GM18867 (cell line): ENCODE results near the gene TNPO3.
A peak's percentile ranks its signal among the peaks of the same experiment; 100 is the strongest.
"Not testable (repeated sequence)": the region's sequence is repeated elsewhere in the genome, so short reads cannot be mapped to it uniquely, and the experiment has no call there.

Experiments used
- ATAC-seq: cut with Tn5 transposase; IDR thresholded peaks from one replicate; pipeline ENCODE4 v1.9.1; 2021; ENCODE audit warnings: mild to moderate bottlenecking, moderate library complexity; ENCODE audit not compliant: unreplicated experiment

The TNPO3 gene

DNA sequence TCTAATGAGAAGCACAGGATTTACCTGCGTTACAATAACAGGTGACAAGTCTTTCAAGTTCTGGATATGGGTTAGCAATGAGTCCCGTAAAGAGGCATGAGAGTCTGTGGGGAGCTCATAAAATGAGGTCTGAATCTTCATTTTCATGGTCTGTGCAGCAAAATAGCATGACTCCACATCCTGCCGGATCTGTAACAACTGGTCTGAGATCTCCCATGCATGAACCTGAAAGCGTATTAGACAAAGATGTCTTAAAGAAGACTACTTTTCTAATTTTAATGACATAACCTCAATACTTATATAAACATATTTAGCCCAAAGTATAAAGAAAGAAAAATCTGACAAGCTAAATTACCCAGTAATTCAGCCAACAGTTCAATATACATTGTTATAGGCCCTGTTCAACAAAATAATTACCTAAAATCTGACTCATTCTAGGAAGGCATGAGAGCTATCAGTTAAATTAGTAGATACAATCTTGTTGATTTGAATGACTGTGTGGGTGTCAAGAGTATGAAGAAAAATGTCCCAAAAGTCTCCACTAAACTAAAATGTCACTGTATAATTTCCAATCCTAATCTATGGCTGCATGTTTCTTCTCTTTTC, 36.9 kb downstream of the TNPO3 start:
- peak; percentile 66 for ATAC-seq

DNA sequence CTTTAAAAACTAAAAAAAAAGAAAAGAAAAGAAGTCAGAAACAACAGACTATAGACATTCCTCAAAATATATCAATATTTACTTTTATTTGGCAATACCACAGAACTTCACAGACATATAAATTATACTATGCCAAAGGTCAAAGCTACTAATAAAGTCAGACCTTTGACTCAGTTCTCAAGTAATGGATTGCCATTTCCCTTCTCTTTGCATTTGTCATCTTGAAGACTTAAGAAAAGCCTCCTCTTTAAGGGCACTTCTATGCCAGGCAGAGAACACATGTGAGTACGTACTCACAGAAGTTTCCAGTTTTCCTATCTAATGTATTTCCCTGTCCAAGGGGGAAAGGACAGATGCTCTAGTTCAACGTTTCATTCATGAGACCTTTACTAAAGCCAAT, 37.6 kb downstream of the TNPO3 start:
- ATAC-seq: no peak

DNA sequence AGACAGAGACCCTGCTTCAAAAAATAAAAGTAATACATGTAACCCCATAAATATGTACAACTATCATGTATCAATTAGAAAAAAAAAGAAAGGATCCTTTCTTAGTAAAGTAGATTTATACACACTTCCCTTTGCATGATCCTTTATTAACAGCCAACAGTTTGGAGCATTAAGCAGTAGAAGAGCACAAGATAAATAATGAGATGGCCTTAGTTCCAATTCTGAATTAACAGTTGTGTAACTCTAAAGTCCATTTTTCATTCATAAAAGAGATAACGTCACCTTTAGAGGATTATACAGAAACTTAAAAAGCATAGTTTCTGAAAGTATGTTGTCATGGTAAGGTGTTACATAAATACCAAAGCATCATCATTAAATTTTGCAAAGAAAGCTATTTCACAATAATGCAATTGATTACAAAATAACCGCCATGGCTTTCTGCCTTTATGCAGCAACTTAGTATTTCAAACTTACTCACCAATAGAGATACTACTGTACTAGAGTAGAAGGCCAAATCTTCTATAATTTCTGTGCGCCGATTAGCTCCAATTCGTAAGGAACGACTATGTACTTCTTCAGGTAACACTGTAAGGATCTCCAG, 40.3 kb downstream of the TNPO3 start:
- no peak for ATAC-seq

DNA sequence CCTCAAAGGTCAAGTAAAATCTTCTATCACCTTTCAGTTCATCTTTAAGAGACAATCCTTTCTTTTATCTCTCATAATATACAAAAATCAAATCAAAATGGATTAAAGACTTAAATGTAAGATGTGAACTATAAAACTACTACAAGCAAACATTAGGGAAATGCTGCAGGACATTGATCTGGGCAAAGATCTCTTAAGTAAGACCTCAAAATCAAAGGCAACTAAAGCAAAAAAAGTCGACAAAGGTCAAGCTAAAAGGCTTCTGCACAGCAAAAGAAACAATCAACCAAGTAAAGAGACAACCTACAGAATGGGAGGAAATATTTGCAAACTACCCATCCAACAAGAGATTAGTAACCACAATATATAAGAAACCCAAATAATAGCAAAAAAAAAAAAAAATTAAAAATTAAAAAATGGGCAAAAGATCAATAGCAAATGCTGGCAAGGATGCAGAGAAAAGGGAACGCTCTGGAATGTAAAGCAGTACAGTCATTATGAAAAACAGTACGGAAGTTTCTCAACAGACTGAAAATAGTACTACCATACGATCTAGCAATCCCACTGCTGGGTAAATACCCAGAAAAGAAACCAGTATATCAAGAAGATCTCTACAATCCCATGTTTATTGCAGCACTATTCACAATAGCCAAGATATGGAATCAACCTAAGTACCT, 41.7 kb downstream of the TNPO3 start:
- ATAC-seq: no peak

DNA sequence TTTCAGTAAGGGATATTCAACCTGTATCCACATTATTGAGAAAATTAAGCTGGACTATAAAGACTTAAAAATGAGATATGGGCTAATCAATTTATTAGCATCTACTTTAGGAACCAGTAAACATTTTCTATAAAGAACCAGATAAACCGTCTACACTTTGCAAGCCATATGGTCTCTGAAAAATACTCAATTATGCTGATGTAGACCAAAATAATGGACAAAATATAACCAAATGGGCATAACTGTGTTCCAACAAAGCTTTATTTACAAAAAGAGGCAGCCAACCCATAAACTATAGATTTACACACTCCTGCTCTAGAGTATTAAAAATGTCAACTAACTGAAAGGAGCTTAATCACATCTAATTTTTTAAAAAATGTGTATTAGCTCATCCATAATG, 42.3 kb downstream of the TNPO3 start:
- no peak for ATAC-seq

DNA sequence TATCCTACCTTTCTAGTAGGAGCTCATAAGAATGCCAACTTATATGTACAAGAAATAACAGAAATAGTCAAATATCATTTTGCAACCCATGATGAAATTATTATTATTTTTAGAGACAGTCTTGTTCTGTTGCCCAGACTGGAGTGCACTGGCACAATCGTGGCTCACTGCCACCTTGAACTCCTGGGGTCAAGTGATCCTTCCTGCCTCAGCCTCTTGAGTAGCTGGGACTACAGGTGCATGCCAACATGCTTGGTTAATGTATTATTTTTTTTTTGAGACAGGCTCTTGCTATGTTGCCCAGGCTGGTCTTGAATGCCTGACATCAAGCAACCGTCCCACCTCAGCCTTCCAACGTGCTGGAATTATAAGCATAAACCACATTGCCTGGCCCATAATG, 44.8 kb downstream of the TNPO3 start:
- ATAC-seq: no peak

DNA sequence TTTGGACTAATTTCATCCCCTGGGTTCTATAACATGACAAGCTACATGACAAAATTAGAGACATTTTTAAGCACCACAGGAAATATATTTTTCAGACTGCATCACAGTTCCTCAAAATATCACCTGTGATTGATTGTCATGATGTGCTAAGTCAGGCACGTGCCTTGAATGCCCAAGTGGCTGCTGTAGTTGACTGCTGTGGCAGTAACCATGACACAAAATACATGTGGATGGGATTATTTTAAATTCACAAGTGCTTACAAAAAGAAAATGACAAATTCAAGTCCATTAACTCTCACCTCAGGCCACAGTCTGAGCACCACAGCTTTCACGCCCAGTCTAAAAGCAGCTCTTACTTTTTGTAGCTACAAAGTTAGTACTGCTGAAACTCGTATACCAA, 45.5 kb downstream of the TNPO3 start:
- peak; percentile 87 for ATAC-seq

DNA sequence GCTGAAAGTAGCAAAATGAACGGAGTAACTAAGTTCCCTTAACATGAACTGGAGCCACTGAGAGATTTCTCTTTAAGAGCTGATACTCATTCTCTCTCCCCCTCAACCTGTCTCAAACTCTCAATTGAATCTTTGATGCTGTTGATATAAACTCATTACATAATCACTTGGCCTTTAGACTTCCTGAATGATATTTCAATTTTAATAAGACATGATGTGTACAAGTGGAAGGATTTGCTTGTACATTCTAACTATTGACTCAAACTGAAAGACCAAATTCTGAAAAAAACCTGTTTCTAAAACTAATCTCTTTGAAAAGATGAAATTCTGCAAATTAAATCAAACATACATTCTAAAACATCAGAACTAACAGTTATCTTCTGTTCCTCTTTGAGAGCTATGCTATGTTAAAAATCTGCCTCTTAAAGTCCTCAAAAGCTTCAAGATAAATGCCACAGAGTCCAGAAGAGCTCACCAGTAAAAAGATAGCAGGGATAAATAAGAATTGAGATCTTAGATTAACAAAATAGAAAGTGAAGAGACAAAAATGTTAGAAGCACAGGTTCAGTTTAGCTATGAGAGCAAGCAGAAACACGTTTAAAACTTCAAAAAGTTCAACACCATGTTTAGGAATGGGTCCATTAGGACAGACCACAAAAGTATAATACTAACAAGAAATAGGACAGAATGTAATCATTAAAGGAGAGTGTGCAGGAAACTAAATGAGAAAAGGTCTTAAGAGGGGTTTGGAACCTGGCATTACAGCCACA, 46.1 kb downstream of the TNPO3 start:
- ATAC-seq: peak; percentile 23

DNA sequence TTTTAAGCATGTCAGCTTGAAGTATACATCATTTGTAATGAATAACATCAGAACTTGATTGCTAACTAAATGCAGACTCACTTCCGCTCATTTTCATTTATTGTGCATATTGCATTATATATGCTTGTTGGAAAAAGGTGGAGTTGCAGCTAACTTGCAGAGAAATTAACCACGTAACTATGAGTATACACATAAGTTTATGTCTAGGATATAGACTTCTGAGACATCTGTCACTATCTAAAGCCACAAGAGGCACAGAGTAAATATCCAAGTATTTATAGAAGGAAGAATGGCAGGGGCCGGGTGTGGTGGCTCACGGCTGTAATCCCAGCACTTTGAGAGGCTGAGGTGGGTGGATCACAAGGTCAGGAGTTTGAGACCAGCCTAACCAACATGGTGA, 47.3 kb downstream of the TNPO3 start:
- ATAC-seq: no peak

DNA sequence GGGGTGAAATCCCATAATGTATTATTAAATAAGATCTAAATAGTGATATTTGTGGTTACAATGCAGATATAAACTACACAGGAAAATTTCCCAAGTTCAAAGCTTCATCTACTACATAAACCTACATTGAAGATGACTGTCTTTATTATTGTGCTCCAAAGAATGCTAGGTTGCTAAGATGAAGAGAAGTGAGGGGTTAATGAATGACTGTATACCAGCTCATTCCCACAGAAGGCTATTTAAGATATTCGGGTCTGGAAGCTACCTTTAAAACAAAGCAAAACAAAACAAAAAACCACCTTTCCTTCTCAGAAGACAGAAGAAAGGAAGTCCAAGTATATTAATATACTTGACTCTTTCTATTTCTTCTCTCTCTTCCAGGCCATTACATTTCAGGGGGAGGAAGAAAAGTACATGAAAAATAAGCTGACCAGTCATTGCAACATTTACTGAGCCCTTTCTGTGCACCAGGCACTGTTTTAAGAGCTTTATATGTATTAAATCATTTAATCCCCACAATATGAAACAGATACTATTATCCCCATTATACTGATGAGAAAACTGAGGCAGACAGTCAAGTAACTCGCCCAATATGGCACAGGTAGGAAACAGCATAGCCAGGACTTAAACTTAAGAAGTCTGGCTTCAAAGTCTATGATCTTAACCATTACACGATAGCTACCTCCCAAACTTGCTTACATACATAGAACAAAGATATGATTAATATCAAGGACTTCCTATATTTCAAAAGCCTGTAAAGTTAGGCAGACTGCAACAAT, 48.1 kb downstream of the TNPO3 start:
- no peak for ATAC-seq

DNA sequence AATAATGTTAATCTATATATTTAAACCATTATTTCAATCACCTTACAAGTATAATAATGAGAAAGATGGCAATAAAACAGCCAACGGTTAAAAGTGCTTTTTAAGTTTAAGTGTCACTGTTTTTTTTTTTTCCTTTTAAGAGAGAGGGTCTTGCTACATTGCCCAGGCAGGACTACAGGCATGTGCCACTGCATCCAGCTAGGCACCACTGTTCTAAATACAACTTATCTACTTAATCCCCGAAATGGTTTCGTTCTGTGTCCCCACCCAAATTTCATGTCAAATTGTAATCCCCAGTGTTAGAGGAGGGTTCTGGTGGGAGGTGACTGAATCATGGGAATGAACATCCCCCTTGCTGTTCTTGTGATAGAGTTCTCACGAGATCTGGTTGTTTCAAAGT, 49.7 kb downstream of the TNPO3 start:
- no peak for ATAC-seq

DNA sequence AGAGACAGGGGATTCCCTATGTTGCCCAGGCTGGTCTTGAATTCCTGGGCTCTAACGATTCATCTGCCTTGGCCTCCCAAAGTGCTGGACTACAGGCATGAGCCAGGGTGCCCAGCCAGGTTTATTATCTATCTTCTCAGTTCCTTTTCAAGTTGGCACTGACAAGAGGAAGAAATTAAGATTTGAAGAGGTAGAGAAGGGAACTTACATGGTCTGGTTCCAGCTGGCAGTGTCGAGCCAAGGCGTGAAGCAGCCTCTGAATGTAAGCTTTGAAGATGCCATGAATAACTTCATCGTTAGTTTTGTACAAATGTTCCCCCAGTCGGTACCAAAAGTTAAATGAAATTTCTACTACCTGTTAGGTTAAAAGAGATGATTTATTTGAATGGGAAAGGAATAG, 57.7 kb downstream of the TNPO3 start:
- no peak for ATAC-seq

DNA sequence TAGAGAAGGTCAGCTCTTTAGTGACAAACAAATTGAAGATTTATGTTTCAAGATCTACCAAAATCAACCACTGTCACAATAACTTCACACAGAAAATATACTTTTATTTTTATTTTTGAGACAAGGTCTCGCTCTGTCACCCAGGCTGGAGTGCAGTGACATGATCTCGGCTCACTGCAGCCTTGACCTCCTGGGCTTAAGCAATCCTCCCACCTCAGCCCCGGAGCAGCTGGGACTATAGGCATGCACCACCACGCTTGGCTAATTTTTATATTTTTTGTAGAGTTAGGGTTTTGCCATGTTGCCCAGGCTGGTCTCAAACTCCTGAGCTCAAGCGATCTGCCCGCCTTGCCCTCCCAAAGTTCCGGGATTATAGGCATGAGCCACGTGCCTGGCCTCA, 60.4 kb downstream of the TNPO3 start:
- not testable (repeated sequence) for ATAC-seq

DNA sequence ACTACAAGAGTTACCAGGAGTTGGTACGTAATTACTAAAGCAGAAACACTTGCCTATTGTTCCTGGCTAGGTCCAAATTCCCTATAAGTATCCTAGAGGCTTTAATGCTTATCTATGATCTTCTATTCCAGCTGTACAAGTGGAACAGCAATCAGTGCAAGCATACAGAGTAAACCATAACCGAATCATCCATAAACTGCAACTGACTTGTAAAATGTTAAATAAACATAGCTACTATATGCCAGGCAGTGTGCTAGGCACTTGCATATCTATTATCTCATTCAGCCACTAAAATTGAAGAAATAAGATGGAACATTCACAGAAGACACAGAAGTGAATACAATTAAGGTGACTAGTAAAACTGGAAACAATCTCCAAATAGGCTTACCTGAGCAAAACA, 61.5 kb downstream of the TNPO3 start:
- ATAC-seq: no peak

DNA sequence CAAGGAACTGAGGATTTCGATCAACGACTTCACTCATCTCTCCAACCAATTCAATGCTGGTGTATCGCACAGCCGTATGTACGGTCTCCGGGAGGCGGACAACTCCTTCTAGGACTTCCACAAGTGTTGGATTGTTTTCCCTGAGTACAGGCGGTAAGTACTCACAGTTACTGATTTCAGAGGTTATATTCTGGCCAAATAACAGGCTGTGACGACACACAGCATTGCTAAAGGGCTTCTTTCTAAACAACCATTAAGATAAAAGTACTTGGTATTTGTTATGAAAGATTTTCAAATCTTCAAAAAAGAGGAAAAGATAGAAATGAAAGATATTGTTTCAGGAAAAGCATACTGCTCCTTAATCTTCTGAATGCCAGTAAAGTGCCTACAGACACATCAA, 65.0 kb downstream of the TNPO3 start:
- ATAC-seq: no peak

DNA sequence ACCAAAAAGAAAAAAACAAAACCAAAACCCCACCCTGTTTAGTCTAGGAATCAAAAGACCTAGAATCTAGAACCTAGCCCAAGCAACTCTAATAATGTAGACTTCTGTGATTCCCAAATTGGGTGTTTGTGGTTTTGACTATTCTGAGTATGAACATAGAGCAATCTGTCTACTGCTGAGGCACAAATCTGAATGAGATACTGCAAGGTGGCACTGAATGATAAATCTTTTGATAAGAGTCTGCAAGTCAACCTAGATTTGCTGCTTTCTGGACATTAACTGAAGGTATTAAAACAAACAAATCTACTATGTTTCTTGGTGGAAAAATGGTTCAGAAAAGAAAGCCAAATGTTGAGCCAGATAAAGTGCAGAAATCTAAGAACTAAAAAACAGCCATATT, 66.5 kb downstream of the TNPO3 start:
- ATAC-seq: no peak

DNA sequence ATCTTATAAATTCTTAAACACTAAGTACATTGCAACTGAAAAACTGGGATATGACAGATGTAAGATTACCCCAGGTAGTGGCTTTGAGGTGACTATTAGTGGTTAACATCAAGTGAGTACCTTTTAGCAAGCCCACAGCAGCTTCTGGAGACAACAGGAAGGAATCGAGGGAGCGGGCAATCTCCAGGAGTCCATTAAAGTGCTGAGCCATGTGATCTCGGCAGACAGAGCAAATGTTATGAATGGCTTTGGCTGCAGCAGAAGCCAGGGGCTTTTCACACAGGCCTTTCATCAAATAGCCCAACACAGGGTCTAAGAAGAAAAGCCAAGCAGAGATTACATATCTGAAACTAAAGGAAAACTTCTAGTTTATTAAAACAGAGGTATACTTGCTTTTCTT, 68.3 kb downstream of the TNPO3 start:
- ATAC-seq: no peak

DNA sequence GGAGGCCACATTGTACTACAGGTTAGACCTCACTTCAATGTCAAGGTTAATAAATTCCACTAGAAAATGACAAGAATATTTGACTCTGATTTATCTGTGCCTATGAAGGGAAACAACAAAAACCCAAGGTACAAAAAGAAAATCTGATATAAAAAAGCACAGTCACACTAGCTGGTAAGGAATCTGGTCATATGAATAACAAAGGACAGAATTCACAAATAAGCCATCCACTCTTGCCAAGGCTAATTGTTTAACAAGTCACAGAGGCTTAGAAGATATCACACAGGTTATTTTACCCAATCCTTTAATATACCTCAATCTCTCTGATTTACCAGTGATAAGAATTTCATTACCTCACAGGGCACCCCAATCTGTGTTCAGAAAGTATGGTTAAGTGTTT, 69.3 kb downstream of the TNPO3 start:
- ATAC-seq: no peak

DNA sequence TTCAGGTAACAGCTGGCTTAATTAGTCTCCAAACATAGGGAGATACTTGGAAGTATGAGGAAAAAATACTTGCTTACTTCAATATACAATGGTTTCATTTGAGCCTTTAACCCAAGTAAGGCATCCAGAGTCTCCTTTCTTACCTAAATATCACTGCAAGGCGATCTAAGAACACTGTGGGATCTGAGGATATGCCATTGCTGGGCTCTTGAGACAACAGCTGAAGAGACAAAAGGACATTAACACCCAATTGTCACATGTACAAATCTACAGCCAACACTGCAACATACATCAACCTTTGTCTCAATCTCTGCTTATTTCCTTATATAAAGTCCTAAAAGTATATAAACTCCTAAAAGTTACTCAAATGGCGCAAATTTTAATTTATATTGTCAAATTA, 72.8 kb downstream of the TNPO3 start:
- no peak for ATAC-seq

DNA sequence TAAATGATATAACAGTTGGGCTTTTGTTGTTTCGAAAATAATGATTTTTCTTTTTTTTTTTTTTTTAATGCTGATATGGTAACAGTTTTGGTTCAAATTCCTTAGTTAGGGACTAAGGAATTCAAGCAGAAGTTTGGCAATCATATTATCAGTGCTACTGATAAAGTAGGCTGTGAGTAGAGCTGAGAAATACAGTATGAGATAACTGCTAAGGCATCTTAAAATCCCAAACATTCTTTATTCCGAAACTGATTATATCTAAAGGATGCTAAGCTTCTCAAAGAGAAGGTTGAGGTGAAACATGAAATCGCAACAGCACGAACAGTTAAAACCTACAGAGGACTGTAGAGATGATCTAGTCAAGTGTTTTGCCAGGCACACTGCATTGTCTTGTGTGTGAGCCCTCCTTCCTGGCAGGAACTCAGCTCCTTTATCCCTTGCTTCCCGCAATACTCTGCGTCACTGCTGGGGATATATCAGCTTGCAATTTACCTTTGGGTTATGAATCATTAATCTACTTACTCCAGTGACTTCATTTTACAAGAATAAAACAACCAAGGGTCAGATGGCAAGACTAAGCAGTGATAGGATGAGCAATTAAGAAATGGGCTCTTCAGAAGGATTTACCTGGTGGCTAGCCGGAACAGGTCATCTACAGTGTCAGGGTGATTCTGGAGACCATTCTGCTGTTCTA, 80.5 kb downstream of the TNPO3 start:
- no peak for ATAC-seq

DNA sequence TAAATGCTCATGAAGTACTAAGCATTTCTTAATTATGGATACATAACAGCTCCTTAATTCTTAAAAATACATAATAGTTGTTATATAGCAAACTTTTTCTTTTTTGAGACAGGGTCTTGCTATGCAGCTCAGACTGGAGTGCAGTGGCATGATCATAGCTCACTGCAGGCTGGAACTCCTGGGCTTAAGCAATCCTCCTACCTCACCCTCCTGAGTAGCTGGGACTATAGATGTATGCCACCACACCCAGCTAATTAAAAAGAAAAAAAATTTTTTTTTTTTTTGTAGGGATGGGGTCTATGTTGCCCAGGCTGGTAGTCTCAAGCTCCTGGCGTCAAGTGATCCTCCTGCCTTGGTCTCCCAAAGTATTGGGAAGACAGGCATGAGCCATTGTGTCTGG, 86.3 kb downstream of the TNPO3 start:
- ATAC-seq: no peak
